Gastroesophageal sphincter (tissue), 3 donors: Measurements from ENCODE around the gene CD37.

ENCODE experiments used
- CTCF ChIP-seq, 4 experiments: fragments of 200-600 bp in 2 of 4; fragments of 450-650 bp in 2 of 4; sonication (generic) in 1 of 4; IDR thresholded peaks; one replicate each; pipeline ENCODE4 v1.5.1; 2017 to 2019; ENCODE audit warnings: antibody characterized with exemption in 4 of 4, mild to moderate bottlenecking in 2 of 4, moderate library complexity in 2 of 4
- EP300 ChIP-seq: sonication (generic); formaldehyde crosslinking; IDR thresholded peaks from one replicate; pipeline ENCODE4 v1.6.1; 2017; ENCODE audit warnings: antibody characterized with exemption, mild to moderate bottlenecking
- POLR2A ChIP-seq, 2 donors: fragments of 450-650 bp; IDR thresholded peaks; one replicate each; pipeline ENCODE4 v1.6.1; 2017; ENCODE audit warnings: antibody characterized with exemption in 2 of 2, mild to moderate bottlenecking in 2 of 2, moderate library complexity in 1 of 2
- POLR2AphosphoS5 ChIP-seq: sonication (generic); formaldehyde crosslinking; IDR thresholded peaks from one replicate; pipeline ENCODE4 v1.6.1; 2017; ENCODE audit warnings: antibody characterized with exemption

- no peak for TF ChIP-seq CTCF (IDR thresholded peaks at IDR 0.05)
- TF ChIP-seq POLR2AphosphoS5, result no peak
- TF ChIP-seq POLR2A (IDR thresholded peaks at IDR 0.05), result no peak
- TF ChIP-seq EP300, result no peak
Measured at GRCh38 chr19:49343123-49343522, 7.9 kb downstream of the CD37 start.
